Neural cell (in vitro differentiated cells): ENCODE data around the gene FAM171A2.

Experiments used
- POLR2AphosphoS5 ChIP-seq: IDR thresholded peaks from 2 replicates; pipeline ENCODE4 v1.6.1; 2012
- RAD21 ChIP-seq: fragments of 450-650 bp; conservative IDR thresholded peaks from 2 replicates; pipeline ENCODE4 v1.6.1; 2014; ENCODE audit warnings: antibody characterized with exemption, mild to moderate bottlenecking, moderate library complexity
- REST ChIP-seq: IDR thresholded peaks from 2 replicates; pipeline ENCODE4 v1.6.1; 2012; ENCODE audit warnings: borderline replicate concordance
- TAF1 ChIP-seq: IDR thresholded peaks from 2 replicates; pipeline ENCODE4 v1.6.1; 2012; ENCODE audit warnings: low read depth
- TF ChIP-seq, protein P1 (sequence below): fragments of 450-650 bp; IDR thresholded peaks from 2 replicates; pipeline ENCODE4 v1.5.1; 2014; ENCODE audit warnings: antibody characterized with exemption, mild to moderate bottlenecking, moderate library complexity; ENCODE audit not compliant: poor library complexity, severe bottlenecking

DNA sequence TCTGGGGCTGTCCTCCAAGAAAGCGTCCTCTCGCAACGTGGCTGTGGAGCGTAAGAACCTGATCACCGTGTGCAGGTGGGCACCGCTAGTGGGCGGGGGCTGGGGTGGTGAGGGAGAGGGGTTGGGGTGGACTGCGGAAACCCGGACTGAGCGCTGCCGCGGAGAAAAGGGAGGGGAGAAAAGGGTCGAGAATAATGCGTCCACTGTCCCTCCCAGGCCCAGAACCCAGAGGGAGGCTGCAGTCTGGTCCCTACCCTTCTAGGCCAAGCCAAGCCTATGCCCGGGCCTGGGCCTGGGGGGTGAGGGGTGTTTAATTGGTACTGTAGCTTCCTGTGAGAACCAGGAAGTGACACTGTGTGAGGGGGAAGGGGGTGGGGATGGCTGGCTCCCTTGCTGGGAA, 54.8 kb downstream of the FAM171A2 start:
- TF ChIP-seq, protein P1, sequence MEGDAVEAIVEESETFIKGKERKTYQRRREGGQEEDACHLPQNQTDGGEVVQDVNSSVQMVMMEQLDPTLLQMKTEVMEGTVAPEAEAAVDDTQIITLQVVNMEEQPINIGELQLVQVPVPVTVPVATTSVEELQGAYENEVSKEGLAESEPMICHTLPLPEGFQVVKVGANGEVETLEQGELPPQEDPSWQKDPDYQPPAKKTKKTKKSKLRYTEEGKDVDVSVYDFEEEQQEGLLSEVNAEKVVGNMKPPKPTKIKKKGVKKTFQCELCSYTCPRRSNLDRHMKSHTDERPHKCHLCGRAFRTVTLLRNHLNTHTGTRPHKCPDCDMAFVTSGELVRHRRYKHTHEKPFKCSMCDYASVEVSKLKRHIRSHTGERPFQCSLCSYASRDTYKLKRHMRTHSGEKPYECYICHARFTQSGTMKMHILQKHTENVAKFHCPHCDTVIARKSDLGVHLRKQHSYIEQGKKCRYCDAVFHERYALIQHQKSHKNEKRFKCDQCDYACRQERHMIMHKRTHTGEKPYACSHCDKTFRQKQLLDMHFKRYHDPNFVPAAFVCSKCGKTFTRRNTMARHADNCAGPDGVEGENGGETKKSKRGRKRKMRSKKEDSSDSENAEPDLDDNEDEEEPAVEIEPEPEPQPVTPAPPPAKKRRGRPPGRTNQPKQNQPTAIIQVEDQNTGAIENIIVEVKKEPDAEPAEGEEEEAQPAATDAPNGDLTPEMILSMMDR: no peak
- no peak for TF ChIP-seq RAD21
- TF ChIP-seq TAF1: no peak
- TF ChIP-seq POLR2AphosphoS5: peak; percentile 56
- TF ChIP-seq REST: no peak
